NCI-H526 (cell line): Measurements from ENCODE around the gene PLG.
A peak's percentile ranks its signal among the peaks of the same experiment; 100 is the strongest.
"Not testable (repeated sequence)": the region's sequence is repeated elsewhere in the genome, so short reads cannot be mapped to it uniquely, and the experiment has no call there.

ENCODE experiments used
- DNase-seq, 2 experiments: peaks; one replicate each; lab custom pipeline; 2025; lab: John Stamatoyannopoulos, UW

Gene PLG

GRCh38 chr6:160704688-160705087 is 2.6 kb downstream of the PLG start:
- not testable (repeated sequence) for DNase-seq

- DNase-seq = not testable (repeated sequence)
Observed at GRCh38 chr6:160708993-160709392, 6.9 kb downstream of the PLG start.

DNA sequence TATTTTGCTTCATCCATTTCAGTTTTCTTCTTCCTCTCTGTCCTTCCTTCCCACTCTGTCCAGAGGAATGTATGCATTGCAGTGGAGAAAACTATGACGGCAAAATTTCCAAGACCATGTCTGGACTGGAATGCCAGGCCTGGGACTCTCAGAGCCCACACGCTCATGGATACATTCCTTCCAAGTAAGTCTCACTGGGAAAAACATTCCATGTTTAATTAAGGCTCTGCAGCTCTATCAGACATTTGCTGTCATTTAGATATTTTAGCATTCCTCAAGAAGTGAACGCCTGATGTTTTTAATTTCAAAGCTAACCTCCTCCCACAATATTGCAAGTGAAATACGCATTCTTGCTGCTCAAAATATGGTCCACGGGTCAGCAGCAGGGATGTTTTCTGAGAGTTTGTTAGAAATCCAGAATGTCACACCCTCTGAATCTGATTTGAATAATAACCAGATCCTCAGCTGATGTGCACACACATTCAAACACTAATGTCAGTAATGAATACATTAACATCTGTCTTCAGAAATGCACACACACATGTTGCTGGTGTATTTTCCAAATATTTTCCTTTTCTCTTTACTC is 12.8 kb downstream of the PLG start:
- DNase-seq = no peak

DNA sequence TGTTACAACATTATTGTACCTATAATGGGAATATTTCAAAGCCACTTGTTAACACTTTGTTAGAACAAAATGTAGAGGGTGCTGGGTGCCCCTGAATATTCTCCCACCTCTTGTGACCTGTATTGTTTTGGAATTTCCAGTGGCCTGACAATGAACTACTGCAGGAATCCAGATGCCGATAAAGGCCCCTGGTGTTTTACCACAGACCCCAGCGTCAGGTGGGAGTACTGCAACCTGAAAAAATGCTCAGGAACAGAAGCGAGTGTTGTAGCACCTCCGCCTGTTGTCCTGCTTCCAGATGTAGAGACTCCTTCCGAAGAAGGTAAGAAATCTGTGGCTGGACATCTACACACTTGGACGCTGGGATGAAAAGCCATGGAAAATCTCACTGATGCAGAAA is 28.9 kb downstream of the PLG start:
- DNase-seq = no peak

- peak; percentile 8 to 49 for DNase-seq
Observed at GRCh38 chr6:160733050-160733646, 31.1 kb downstream of the PLG start.

DNA sequence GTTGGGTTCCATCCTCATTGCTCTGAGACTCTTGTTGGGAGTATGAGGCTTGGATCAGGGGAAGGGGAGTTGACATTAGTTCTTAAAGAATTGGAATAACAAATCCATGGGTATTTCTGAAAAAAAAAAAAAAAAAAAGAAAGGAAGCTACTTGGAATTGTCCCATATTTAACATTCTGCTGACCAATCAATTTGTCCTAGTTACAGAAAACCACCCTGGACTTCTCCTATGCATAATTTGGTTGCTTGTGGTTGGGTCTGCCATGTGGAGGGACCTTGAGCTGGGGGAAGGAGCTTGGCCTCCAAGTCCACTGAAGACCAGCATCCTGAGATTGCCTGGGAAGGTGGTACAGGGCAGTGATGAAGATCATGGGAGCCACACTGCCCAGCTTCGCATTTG is 32.6 kb downstream of the PLG start:
- no peak for DNase-seq

- no peak for DNase-seq
Observed at GRCh38 chr6:160735523-160735922, 33.5 kb downstream of the PLG start.

- DNase-seq = no peak
Observed at GRCh38 chr6:160737934-160738333, 35.9 kb downstream of the PLG start.

GRCh38 chr6:160739955-160740354 is 37.9 kb downstream of the PLG start:
- DNase-seq = no peak

DNA sequence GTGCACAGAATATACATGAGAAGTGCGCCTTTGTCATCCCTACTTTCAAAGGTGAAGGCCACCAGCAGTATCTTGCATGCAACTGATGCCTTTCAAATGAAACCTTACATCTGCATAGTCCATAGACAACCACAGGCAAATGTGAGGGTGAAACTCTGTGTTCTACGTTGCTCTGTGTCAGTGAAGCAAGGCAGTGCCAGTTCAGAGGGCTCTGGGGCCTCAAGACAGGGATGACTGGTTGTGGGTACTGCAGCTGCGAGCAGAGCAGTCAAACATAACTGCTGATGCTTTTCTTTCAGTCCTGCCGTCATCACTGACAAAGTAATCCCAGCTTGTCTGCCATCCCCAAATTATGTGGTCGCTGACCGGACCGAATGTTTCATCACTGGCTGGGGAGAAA is 39.0 kb downstream of the PLG start:
- DNase-seq = not testable (repeated sequence)

- no peak for DNase-seq
Observed at GRCh38 chr6:160742090-160742489, 40.0 kb downstream of the PLG start.

GRCh38 chr6:160750276-160750689 is 48.2 kb downstream of the PLG start:
- peak; percentile 6 to 38 for DNase-seq

- not testable (repeated sequence) for DNase-seq
Observed at GRCh38 chr6:160753211-160753610, 51.2 kb downstream of the PLG start.

- DNase-seq = no peak
Observed at GRCh38 chr6:160755165-160755564, 53.1 kb downstream of the PLG start.

DNA sequence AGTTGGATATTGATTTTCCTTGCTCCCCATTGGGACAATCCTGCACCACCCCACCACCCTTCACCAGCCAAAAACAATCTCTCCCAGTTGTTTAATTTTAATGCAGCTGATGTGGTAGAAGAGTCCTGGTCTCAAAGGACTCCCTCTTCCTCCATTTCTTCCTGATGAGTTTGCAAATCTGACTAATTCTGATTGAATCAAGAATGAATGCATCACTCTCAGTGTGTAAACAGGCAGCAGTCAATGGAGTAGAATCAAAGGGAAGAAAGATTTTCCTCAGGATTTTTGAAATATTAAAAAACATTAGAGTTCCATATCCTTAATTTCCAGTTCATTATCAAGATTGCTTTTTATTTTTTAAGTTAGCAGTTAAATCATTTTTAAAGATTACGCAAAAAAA is 54.0 kb downstream of the PLG start:
- DNase-seq = no peak

DNA sequence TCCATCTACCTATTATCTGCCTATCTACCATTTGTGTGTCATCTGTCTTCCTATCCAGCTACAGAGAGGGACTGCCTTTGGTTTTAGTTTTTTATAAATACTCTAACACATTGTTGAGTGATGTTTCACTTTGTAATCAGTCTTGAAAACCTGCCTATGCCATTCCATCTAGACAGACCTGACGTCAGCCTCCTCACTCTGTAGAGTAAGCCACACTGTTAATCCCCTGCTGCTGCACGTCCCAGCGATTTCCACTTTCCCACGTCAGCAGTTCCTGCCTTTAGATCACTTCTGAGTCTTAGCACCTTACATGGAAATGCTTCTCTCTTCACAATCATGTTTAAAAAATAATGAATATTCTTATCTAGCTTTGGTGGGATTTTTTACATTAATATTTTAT is 54.8 kb downstream of the PLG start:
- no peak for DNase-seq

GRCh38 chr6:160764847-160765246 is 62.8 kb downstream of the PLG start:
- no peak for DNase-seq

- no peak for DNase-seq
Observed at GRCh38 chr6:160765412-160765811, 63.4 kb downstream of the PLG start.

- DNase-seq = no peak
Observed at GRCh38 chr6:160766657-160766988, 64.6 kb downstream of the PLG start.

DNA sequence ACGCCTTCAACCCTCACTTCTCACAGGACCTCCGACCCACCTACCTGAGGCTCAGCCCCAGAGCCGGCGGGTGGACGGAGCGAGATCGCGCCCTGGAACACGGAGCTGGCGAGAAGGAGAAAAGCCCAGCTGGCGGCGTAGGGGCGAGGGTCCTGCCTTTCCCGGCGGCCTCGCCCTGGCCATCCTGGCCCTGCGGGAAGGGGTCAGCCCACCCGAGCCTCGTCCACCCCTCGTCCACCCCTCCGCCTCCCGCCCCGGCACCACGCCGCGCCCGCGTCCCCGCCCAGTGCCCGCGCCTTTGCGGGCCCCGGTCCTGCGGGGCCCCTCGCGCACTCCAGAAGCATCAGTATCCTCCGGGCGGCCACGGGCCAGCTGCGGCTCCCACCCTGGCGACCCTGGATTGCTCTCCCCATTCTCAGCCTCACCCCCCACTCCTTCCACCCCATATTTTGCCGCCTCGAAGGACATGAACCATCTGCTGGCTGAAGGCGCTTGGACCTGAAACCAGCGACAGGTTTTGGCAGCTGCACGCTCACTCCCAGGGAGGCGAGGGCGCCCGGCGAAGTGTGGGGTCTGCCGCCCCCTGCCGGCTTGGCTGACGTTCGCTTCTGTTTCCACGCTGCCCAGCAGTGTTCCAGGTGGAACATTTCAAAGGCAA is 65.1 kb downstream of the PLG start:
- peak in 1 of 2 experiments; percentile 72 for DNase-seq

DNA sequence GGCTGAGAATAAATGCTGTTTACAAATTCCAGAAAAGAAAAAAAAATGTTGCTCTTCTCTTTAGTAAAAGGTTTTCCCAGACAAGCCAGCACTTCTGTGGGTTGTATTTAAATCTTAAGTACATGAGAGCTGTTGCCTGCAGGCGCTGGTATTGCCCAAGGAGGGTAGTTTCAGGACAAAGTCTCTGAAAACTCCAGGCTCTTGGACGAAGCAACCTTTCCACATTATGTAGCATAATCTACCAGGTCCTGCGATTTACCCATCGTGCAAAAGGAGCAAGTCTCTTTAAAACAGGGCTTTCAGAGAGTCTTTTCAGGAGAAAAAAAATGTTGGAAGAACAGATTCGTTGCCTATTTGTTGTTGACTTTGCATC is 65.6 kb downstream of the PLG start:
- no peak for DNase-seq

DNA sequence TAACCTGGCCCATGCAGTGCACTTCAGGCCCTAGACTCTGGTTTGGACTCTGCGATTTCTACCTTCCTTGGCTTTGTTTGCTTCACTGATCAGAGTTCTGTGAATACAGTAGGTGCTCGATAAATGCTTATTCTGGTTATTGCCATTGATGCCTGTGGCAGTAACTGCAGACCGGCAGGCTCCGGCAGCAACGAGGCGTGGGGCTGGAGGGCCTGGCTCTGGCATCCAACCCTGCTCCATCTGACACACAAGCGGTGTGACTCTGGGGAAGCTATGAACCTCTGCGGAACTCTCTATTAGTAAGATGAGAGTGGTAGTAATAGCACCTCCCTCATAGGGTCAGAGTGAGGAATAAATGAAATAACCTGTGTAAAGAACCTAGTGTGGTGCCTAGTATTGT is 66.1 kb downstream of the PLG start:
- DNase-seq = no peak

DNA sequence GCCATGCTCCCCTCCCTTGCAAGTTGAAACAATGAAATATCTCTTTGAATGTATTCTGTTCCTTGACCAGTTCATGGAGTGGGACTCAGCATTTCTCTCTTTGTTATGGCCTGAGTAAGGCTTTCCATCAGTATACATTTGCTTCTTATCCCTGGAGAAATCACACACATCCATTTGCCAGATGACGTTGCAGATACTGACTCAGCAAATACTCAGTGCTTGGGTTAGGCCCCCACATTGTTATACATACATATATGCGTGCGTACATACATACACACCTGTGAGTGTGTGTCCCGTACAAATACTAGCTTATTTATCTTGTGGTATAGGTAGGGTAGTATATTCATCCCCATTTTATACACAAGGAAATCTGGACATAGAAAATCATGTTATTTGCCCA is 72.4 kb downstream of the PLG start:
- DNase-seq = no peak
